IMR-90 (cell line): ENCODE measurements around the gene STAG2. TPM values are rescaled to one million over a fixed set of nuclear protein-coding genes. Genes with fewer than 3 reads are reported as not detected.

Experiments
- ATAC-seq: fragments of 200-7000 bp; cut with Tn5 transposase; 2 replicates; pipeline ENCODE4 v1.9.1; 2020; ENCODE audit warnings: low read depth, mild to moderate bottlenecking, moderate library complexity
- BruUV-seq: library from RNA; stranded (reverse); fragments of 400-500 nt; replicated peaks from 2 replicates; lab custom pipeline; 2021; lab: Mats Ljungman, UMichigan
- CTCF ChIA-PET: fragments of 300-600 bp; formaldehyde crosslinking; extraction: SDS; loops from one replicate; lab custom pipeline; 2021; ENCODE audit warnings: antibody characterized with exemption; lab: Yijun Ruan, JAX
- POLR2A ChIA-PET: fragments of 300-600 bp; sonication (Branson Sonifier 250); formaldehyde crosslinking; loops from one replicate; lab custom pipeline; 2022; ENCODE audit warnings: antibody characterized with exemption; ENCODE audit not compliant: unreplicated experiment; lab: Charles Lee
- DNase-seq: peaks from one replicate; pipeline ENCODE4 v3.0.0; 2013
- H2AFZ ChIP-seq: replicated peaks from 2 replicates; pipeline ENCODE3; 2013; ENCODE audit warnings: low read length, mild to moderate bottlenecking; ENCODE audit not compliant: poor library complexity
- H2AK5ac ChIP-seq: 2 replicates; pipeline ENCODE4 v1.6.1; 2013; ENCODE audit warnings: low read depth, low read length, inconsistent platforms
- H2AK9ac ChIP-seq: replicated peaks from 2 replicates; pipeline ENCODE3; 2013; ENCODE audit warnings: mild to moderate bottlenecking, low read depth, low read length, moderate library complexity; ENCODE audit not compliant: poor library complexity
- H2BK120ac ChIP-seq: 2 replicates; pipeline ENCODE4 v1.6.1; 2013; ENCODE audit warnings: low read depth, low read length, inconsistent platforms
- H2BK15ac ChIP-seq: 3 replicates; pipeline ENCODE4 v1.6.1; 2013; ENCODE audit warnings: low read depth, low read length, inconsistent platforms
- H2BK20ac ChIP-seq: 2 replicates; pipeline ENCODE4 v1.6.1; 2013; ENCODE audit warnings: low read depth, mild to moderate bottlenecking, inconsistent platforms, low read length, moderate library complexity
- H2BK5ac ChIP-seq: 2 replicates; pipeline ENCODE4 v1.6.1; 2013; ENCODE audit warnings: mild to moderate bottlenecking, low read depth, low read length, inconsistent platforms; ENCODE audit not compliant: poor library complexity, severe bottlenecking
- H3K14ac ChIP-seq: replicated peaks from 2 replicates; pipeline ENCODE4 v1.6.1; 2013; ENCODE audit warnings: low read depth, low read length, inconsistent platforms
- H3K18ac ChIP-seq: 2 replicates; pipeline ENCODE4 v1.6.1; 2013; ENCODE audit warnings: low read depth, low read length, control low read depth
- H3K23ac ChIP-seq: 2 replicates; pipeline ENCODE4 v1.6.1; 2013; ENCODE audit warnings: low read depth, low read length, inconsistent platforms
- H3K27ac ChIP-seq: 2 replicates; pipeline ENCODE4 v1.5.1; 2013; ENCODE audit warnings: mild to moderate bottlenecking, control low read depth, low read length; ENCODE audit not compliant: insufficient read depth
- H3K27me3 ChIP-seq: 2 replicates; pipeline ENCODE4 v1.6.1; 2013; ENCODE audit warnings: low read length; ENCODE audit not compliant: control insufficient read depth, insufficient read depth
- H3K36me3 ChIP-seq: 2 replicates; pipeline ENCODE4 v1.6.1; 2013; ENCODE audit warnings: low read length, mixed read lengths; ENCODE audit not compliant: control insufficient read depth, insufficient read depth
- H3K4ac ChIP-seq: 2 replicates; pipeline ENCODE4 v1.6.1; 2013; ENCODE audit warnings: low read depth, low read length, inconsistent platforms
- H3K4me1 ChIP-seq: 2 replicates; pipeline ENCODE4 v1.6.1; 2013; ENCODE audit warnings: low read length, mixed read lengths; ENCODE audit not compliant: control insufficient read depth, insufficient read depth
- H3K4me2 ChIP-seq: 2 replicates; pipeline ENCODE4 v1.6.1; 2013; ENCODE audit warnings: low read depth, mild to moderate bottlenecking, control low read depth, low read length, moderate library complexity
- H3K4me3 ChIP-seq: 2 replicates; pipeline ENCODE4 v1.5.1; 2013; ENCODE audit warnings: low read depth, mild to moderate bottlenecking, control low read depth, low read length, moderate library complexity; ENCODE audit not compliant: insufficient read depth
- H3K56ac ChIP-seq: 2 replicates; pipeline ENCODE4 v1.6.1; 2013; ENCODE audit warnings: low read length, inconsistent platforms; ENCODE audit not compliant: insufficient read depth; ENCODE audit errors: extremely low read depth
- H3K79me1 ChIP-seq, 2 experiments: 2 replicates each; pipeline ENCODE4 v1.6.1; 2013; ENCODE audit warnings: low read length in 2 of 2, inconsistent platforms in 1 of 2, low read depth in 1 of 2
- H3K9ac ChIP-seq: 2 replicates; pipeline ENCODE4 v1.6.1; 2013; ENCODE audit warnings: low read depth, low read length, control low read depth
- H3K9me1 ChIP-seq: 2 replicates; pipeline ENCODE4 v1.6.1; 2013; ENCODE audit warnings: low read length, inconsistent platforms; ENCODE audit not compliant: insufficient read depth
- H3K9me3 ChIP-seq: 2 replicates; pipeline ENCODE4 v1.6.1; 2013; ENCODE audit warnings: low read length; ENCODE audit not compliant: control insufficient read depth, insufficient read depth
- H4K20me1 ChIP-seq: 2 replicates; pipeline ENCODE4 v1.6.1; 2013; ENCODE audit warnings: low read length, inconsistent platforms; ENCODE audit not compliant: insufficient read depth
- H4K5ac ChIP-seq: 2 replicates; pipeline ENCODE4 v1.6.1; 2013; ENCODE audit warnings: mild to moderate bottlenecking, low read depth, low read length, control low read depth
- H4K8ac ChIP-seq, 2 experiments: 2 replicates each; pipeline ENCODE4 v1.6.1; 2013; ENCODE audit warnings: low read depth in 2 of 2, low read length in 2 of 2, control low read depth in 1 of 2, inconsistent platforms in 1 of 2
- H4K91ac ChIP-seq: 2 replicates; pipeline ENCODE4 v1.6.1; 2013; ENCODE audit warnings: low read depth, low read length, inconsistent platforms; ENCODE audit not compliant: insufficient read depth
- MAZ ChIP-seq: IDR thresholded peaks from 2 replicates; pipeline ENCODE4 v1.6.1; 2012; ENCODE audit warnings: low read depth, mild to moderate bottlenecking, low read length, improper control_type of control experiment, moderate library complexity, borderline replicate concordance
- NFE2L2 ChIP-seq: fragments of 150-350 bp; IDR thresholded peaks from 2 replicates; pipeline ENCODE4 v1.6.1; 2016; ENCODE audit warnings: low read depth, mild to moderate bottlenecking, low read length
- WGBS, 2 experiments: methylation state at CpG; one replicate each; pipeline versions ENCODE4 v1.1.5 to v1.1.7; 2013; ENCODE audit warnings: missing lambda C conversion rate in 2 of 2; ENCODE audit not compliant: insufficient read length in 1 of 2; ENCODE audit errors: extremely low coverage in 2 of 2; 5-methylcytosine and 5-hydroxymethylcytosine counted together
- dilution Hi-C: fragments of 300-500 bp; cut with HindIII; formaldehyde crosslinking; loops from one replicate; pipeline ENCODE4 v1.14.3; 2018; ENCODE audit warnings: low sequenced_read_pairs; ENCODE audit not compliant: unreplicated experiment
- in situ Hi-C: fragments of 300-500 bp; cut with MboI; formaldehyde crosslinking; loops from 3 replicates; pipeline ENCODE4 v1.14.3; 2019; ENCODE audit warnings: low sequenced_read_pairs, inconsistent platforms, mixed read lengths
- intact Hi-C: fragments of 100-400 bp; cut with micrococcal nuclease; formaldehyde crosslinking; loops from 2 replicates; pipeline ENCODE4 v1.10.0; 2022
- polyA plus RNA-seq, 3 experiments: library from polyadenylated mRNA; depleted of rRNA; stranded (reverse); fragments of >200 nt; gene quantifications; 2 replicates each; pipeline ENCODE4 v1.2.3, GENCODE V29; 2012; ENCODE audit warnings: low replicate concordance in 1 of 3
- total RNA-seq: library from RNA; depleted of rRNA; stranded (reverse); fragments of >200 nt; gene quantifications from 2 replicates; pipeline ENCODE4 v1.2.3, GENCODE V29; 2012
- TF ChIP-seq, protein P1 (sequence below): fragments of 150-350 bp; IDR thresholded peaks from 2 replicates; pipeline ENCODE4 v1.6.1; 2017; ENCODE audit warnings: mild to moderate bottlenecking, antibody characterized with exemption, low read length, low read depth

STAG2 gene
- total and polyA plus RNA-seq, 2 of the 4 experiments (the other 2 are of a cell fraction): 19.6 to 71.2 TPM

DNA sequence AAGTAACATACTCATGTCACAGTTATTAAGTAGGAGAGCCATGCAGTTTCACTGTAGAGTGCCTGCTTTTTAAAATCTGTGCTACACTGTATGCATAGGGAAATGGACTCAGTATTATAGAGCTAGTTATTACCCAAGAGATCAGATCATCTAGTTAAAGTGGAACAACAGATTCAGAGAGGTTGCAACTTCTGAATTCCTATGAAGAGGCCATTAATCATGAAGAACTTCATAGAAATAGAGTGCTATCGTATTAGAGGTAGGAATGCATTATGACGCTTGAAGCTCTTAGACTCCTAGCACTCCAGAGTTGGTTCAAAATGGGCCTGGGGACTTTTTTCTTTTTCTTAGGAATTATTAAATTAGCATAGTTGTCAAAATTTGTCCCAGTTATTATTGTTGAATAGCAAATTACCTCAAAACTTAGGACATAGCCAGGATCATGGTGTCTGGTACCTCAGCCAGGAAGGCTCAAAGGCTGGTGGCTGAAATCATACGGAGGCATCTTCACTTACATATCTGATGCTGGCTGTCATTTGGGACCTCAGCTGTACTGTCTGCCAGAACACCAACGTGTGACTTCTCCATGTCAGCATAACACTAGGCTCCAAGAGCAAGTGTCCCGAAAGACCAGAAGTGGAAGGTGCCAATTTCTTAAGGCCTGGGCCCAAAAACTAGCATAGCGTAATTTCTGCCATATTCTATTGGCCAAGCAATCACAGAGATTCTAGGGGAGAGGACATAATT, 125.7 kb downstream of the STAG2 start:
- Histone ChIP-seq H3K4me1 (no peaks in the 10 kb centered on the region), H4K20me1 (no peaks in the 10 kb centered on the region), H3K36me3 (peaks cover 18% of the 10 kb centered on the region; the same call in 1 of the 2 replicates), H3K27ac (no peak overlapping the region), H3K18ac (no peak overlapping the region), H3K23ac (no peak overlapping the region), H3K4ac (no peak overlapping the region), H2BK15ac (no peak overlapping the region), H2BK5ac (no peak overlapping the region), H2AFZ (no peak overlapping the region), H3K9me1 (no peaks in the 10 kb centered on the region), H3K4me3 (no peak overlapping the region), H4K5ac (no peak overlapping the region), H3K4me2 (no peak overlapping the region), H3K9ac (no peak overlapping the region), H3K9me3 (no peaks in the 10 kb centered on the region), H3K14ac (no peak overlapping the region), H3K56ac (no peak overlapping the region), H4K91ac (no peak overlapping the region), H2BK120ac (no peak overlapping the region), H2BK20ac (no peak overlapping the region), H2AK5ac (no peak overlapping the region), H4K8ac (no peak overlapping the region), H3K79me1 (no peaks in the 10 kb centered on the region), H2AK9ac (no peak overlapping the region), H3K27me3 (no peaks in the 10 kb centered on the region)
- ChIA-PET POLR2A (no interaction called here), CTCF (interaction anchor here (0.5 to 0.6 kb wide), 2 partner anchors 8 to 255 kb away, joined by 3 to 4 read pairs; no protein-coding TSS in a partner anchor)
- intact Hi-C loops: no loop called here
- WGBS, 2 experiments: 67% methylated on average over 1 of the region's 6 CpGs; no CpG with 5 or more reads in 1 of the 2 experiments
- BruUV-seq: no TSS peak
- ATAC-seq (no peak), DNase-seq (no peak)
- TF ChIP-seq NFE2L2 (no peak), MAZ (no peak)
- TF ChIP-seq, protein P1, sequence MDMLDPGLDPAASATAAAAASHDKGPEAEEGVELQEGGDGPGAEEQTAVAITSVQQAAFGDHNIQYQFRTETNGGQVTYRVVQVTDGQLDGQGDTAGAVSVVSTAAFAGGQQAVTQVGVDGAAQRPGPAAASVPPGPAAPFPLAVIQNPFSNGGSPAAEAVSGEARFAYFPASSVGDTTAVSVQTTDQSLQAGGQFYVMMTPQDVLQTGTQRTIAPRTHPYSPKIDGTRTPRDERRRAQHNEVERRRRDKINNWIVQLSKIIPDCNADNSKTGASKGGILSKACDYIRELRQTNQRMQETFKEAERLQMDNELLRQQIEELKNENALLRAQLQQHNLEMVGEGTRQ: no peak
- in situ Hi-C loops: no loop called here
- dilution Hi-C loops: no loop called here
